K562 (cell line): Measurements from ENCODE around the gene EFHC2. TPM values are rescaled to one million over a fixed set of nuclear protein-coding genes. Genes with fewer than 3 reads are reported as not detected.

Source experiments
- CAMTA2 ChIP-seq: fragments of 250-450 bp; sonication (Bioruptor Pico); conservative IDR thresholded peaks from 2 replicates; pipeline ENCODE4 v1.5.1; 2022
- CBFA2T3 ChIP-seq: fragments of 450-650 bp; IDR thresholded peaks from 2 replicates; pipeline ENCODE4 v1.6.1; 2017
- CREB1 ChIP-seq, 2 experiments: sonication (generic) in 1 of 2; formaldehyde crosslinking in 1 of 2; IDR thresholded peaks; 2 replicates each; pipeline versions ENCODE4 v1.6.1 to v1.8.0; 2012 to 2022; ENCODE audit warnings: inconsistent platforms in 1 of 2, mild to moderate bottlenecking in 1 of 2, missing genetic modification reagents in 1 of 2, moderate library complexity in 1 of 2
- CUX1 ChIP-seq: fragments of 200-800 bp; sonication (Bioruptor generic); IDR thresholded peaks from 2 replicates; pipeline ENCODE4 v1.6.1; 2016; ENCODE audit warnings: missing genetic modification characterization, missing compliant biosample characterization
- E2F1 ChIP-seq: sonication (generic); formaldehyde crosslinking; IDR thresholded peaks from 2 replicates; pipeline ENCODE4 v1.8.1; 2023; ENCODE audit warnings: mild to moderate bottlenecking, missing genetic modification reagents, moderate library complexity
- ELF1 ChIP-seq: fragments of 200-800 bp; sonication (Bioruptor generic); IDR thresholded peaks from 2 replicates; pipeline ENCODE4 v1.6.1; 2016; ENCODE audit warnings: missing genetic modification characterization, missing compliant biosample characterization
- FOXK2 ChIP-seq, 2 experiments: fragments of 450-650 bp; IDR thresholded peaks in 1 of 2; conservative IDR thresholded peaks in 1 of 2; 2 replicates each; pipeline ENCODE4 v1.6.1; 2016; ENCODE audit warnings: low read depth in 2 of 2, mild to moderate bottlenecking in 1 of 2
- HLTF ChIP-seq: fragments of 450-650 bp; IDR thresholded peaks from 2 replicates; pipeline ENCODE4 v1.6.1; 2016
- PHB2 ChIP-seq: fragments of 450-650 bp; IDR thresholded peaks from 2 replicates; pipeline ENCODE4 v1.6.1; 2017; ENCODE audit warnings: low read depth
- PHF21A ChIP-seq: fragments of 450-650 bp; IDR thresholded peaks from 2 replicates; pipeline ENCODE4 v1.6.1; 2017; ENCODE audit warnings: low read depth, borderline replicate concordance
- POLR2AphosphoS5 ChIP-seq: IDR thresholded peaks from 2 replicates; pipeline ENCODE4 v1.6.1; 2011; ENCODE audit warnings: mild to moderate bottlenecking, low read depth, low read length, moderate library complexity; ENCODE audit not compliant: control insufficient read depth, insufficient read depth
- RCOR1 ChIP-seq, 2 experiments: IDR thresholded peaks; 2 replicates each; pipeline ENCODE4 v1.6.1; 2012; ENCODE audit warnings: low read depth in 2 of 2, low read length in 2 of 2, borderline replicate concordance in 1 of 2, improper control_type of control experiment in 1 of 2
- SMARCA4 ChIP-seq: fragments of 450-650 bp; IDR thresholded peaks from 2 replicates; pipeline ENCODE4 v1.6.1; 2016
- VEZF1 ChIP-seq: fragments of 200-800 bp; sonication (Bioruptor generic); IDR thresholded peaks from 2 replicates; pipeline ENCODE4 v1.6.1; 2017; ENCODE audit warnings: missing genetic modification characterization, missing compliant biosample characterization
- ZNF696 ChIP-seq: fragments of 250-450 bp; sonication (Bioruptor Pico); conservative IDR thresholded peaks from 2 replicates; pipeline ENCODE4 v1.4.0; 2020; ENCODE audit warnings: mild to moderate bottlenecking, moderate library complexity
- polyA plus RNA-seq, 8 experiments: library from polyadenylated mRNA; depleted of rRNA in 4 of 8; stranded (reverse) in 5 of 8; unstranded in 3 of 8; fragments of >200 nt; fragmentation: Nextera tagmentation in 2 of 8; fragmentation: Illumina TruSeq in 1 of 8; extraction: Ambion mirVana in 2 of 8; extraction: Trizol in 1 of 8; gene quantifications; 2 replicates each; pipeline versions ENCODE4 v1.2.1 to v1.2.3, GENCODE V29; 2011 to 2014; ENCODE audit warnings: inconsistent platforms in 1 of 8, missing spikeins in 1 of 8
- total RNA-seq, 7 experiments: library from RNA; depleted of rRNA in 6 of 7; stranded (reverse); fragments of >200 nt in 6 of 7; fragmentation: Illumina TruSeq in 2 of 7; extraction: Trizol in 2 of 7; gene quantifications; 2 replicates each; pipeline versions ENCODE4 v1.2.1 to v1.2.3, GENCODE V29; 2011 to 2021; ENCODE audit warnings: low replicate concordance in 1 of 7
- TF ChIP-seq, protein P1 (sequence below): fragments of 450-650 bp; conservative IDR thresholded peaks from 2 replicates; pipeline ENCODE4 v1.6.1; 2016; ENCODE audit warnings: missing genetic modification characterization, low read depth, mild to moderate bottlenecking, control low read depth, missing compliant biosample characterization
- TF ChIP-seq, protein P2 (sequence below): fragments of 250-450 bp; sonication (Bioruptor Pico); IDR thresholded peaks from 2 replicates; pipeline ENCODE4 v1.8.0; 2021; ENCODE audit warnings: moderate library complexity, mild to moderate bottlenecking, inconsistent platforms

The EFHC2 gene
- total and polyA plus RNA-seq, 9 of the 15 experiments (the other 6 are each of a cell fraction or from before 2014, with no cell fraction given), result 1.3 to 8.1 (median 3.0) TPM

GRCh38 chrX:44314259-44314734 is 29.2 kb downstream of the EFHC2 start (continued):
- TF ChIP-seq CREB1 (IDR thresholded peaks at IDR 0.05) (peak; percentile 56; the same call in 1 of the 2 replicates), CREB1 (CRISPR knock-in tag; IDR thresholded peaks at IDR 0.05) (no peak), POLR2AphosphoS5 (peak; percentile 89), CAMTA2 (CRISPR knock-in tag) (no peak), ELF1 (tag) (peak; percentile 90), VEZF1 (CRISPR knock-in tag) (peak; percentile 89), PHB2 (peak; percentile 62; the same call in 1 of the 2 replicates), ZNF696 (no peak), HLTF (no peak; the same call in 1 of the 2 replicates), E2F1 (no peak), PHF21A (peak; percentile 69; the same call in 1 of the 2 replicates), CUX1 (no peak; the same call in 1 of the 2 replicates), CBFA2T3 (peak; percentile 96), FOXK2 (conservative IDR thresholded peaks at IDR 0.05 in 1 of 2, IDR thresholded peaks at IDR 0.05 in 1 of 2; ENCODE audit: low read depth in 2 of 2) (peak; percentile 11 to 40; a peak in 1 of 4 replicates), RCOR1 (IDR thresholded peaks at IDR 0.05; ENCODE audit: borderline replicate concordance in 1 of 2, low read depth in 2 of 2, low read length in 2 of 2) (peak; percentile 77 to 94; a peak in 3 of 4 replicates), SMARCA4 (peak; percentile 99)
- TF ChIP-seq, protein P1, sequence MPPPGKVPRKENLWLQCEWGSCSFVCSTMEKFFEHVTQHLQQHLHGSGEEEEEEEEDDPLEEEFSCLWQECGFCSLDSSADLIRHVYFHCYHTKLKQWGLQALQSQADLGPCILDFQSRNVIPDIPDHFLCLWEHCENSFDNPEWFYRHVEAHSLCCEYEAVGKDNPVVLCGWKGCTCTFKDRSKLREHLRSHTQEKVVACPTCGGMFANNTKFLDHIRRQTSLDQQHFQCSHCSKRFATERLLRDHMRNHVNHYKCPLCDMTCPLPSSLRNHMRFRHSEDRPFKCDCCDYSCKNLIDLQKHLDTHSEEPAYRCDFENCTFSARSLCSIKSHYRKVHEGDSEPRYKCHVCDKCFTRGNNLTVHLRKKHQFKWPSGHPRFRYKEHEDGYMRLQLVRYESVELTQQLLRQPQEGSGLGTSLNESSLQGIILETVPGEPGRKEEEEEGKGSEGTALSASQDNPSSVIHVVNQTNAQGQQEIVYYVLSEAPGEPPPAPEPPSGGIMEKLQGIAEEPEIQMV, result no peak
- TF ChIP-seq, protein P2, sequence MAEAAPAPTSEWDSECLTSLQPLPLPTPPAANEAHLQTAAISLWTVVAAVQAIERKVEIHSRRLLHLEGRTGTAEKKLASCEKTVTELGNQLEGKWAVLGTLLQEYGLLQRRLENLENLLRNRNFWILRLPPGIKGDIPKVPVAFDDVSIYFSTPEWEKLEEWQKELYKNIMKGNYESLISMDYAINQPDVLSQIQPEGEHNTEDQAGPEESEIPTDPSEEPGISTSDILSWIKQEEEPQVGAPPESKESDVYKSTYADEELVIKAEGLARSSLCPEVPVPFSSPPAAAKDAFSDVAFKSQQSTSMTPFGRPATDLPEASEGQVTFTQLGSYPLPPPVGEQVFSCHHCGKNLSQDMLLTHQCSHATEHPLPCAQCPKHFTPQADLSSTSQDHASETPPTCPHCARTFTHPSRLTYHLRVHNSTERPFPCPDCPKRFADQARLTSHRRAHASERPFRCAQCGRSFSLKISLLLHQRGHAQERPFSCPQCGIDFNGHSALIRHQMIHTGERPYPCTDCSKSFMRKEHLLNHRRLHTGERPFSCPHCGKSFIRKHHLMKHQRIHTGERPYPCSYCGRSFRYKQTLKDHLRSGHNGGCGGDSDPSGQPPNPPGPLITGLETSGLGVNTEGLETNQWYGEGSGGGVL (CRISPR knock-in tag), result no peak
